ENCODE measurements around the gene KRT6B. TPM values are rescaled to one million over a fixed set of nuclear protein-coding genes. Genes with fewer than 3 reads are reported as not detected.

KRT6B gene
- total and polyA plus RNA-seq, 2 of the 8 experiments (the other 6 are each of a cell fraction or from before 2014, with no cell fraction given) = not detected

GRCh38 chr12:52417740-52418139 is 34.2 kb downstream of the KRT6B start (continued):
- TF ChIP-seq HDAC2 (IDR thresholded peaks at IDR 0.05; ENCODE audit: borderline replicate concordance in 1 of 2, low read depth in 2 of 2, low read length in 2 of 2) = no peak
- no peak for TF ChIP-seq SIRT6 (IDR thresholded peaks at IDR 0.05; ENCODE audit: low read length)
- TF ChIP-seq CTBP2 (IDR thresholded peaks at IDR 0.05; ENCODE audit: borderline replicate concordance, insufficient read depth, insufficient read length, low read length) = no peak
